SK-N-SH treated with all-trans-retinoic acid at 6 μM for 48 hours (cell line): ENCODE results near the gene AZIN2.

Experiments used
- BACH2 ChIP-seq: fragments of 250-450 bp; sonication (Bioruptor Pico); IDR thresholded peaks from 2 replicates; pipeline ENCODE4 v1.9.0; 2021; ENCODE audit warnings: mild to moderate bottlenecking, borderline replicate concordance
- CSDC2 ChIP-seq: fragments of 250-450 bp; sonication (Bioruptor Pico); IDR thresholded peaks from 2 replicates; pipeline ENCODE4 v1.5.0; 2020; ENCODE audit warnings: mild to moderate bottlenecking, moderate library complexity
- PATZ1 ChIP-seq: fragments of 250-450 bp; sonication (Bioruptor Pico); IDR thresholded peaks from 2 replicates; pipeline ENCODE4 v1.8.0; 2020; ENCODE audit warnings: mild to moderate bottlenecking, moderate library complexity, borderline replicate concordance
- TCF4 ChIP-seq: fragments of 250-450 bp; sonication (Bioruptor Pico); IDR thresholded peaks from 2 replicates; pipeline ENCODE4 v1.8.0; 2021; ENCODE audit warnings: mild to moderate bottlenecking, moderate library complexity, borderline replicate concordance
- TF ChIP-seq, protein P1 (sequence below): fragments of 250-450 bp; sonication (Bioruptor Pico); IDR thresholded peaks from 2 replicates; pipeline ENCODE4 v1.5.0; 2020; ENCODE audit warnings: mild to moderate bottlenecking, moderate library complexity

DNA sequence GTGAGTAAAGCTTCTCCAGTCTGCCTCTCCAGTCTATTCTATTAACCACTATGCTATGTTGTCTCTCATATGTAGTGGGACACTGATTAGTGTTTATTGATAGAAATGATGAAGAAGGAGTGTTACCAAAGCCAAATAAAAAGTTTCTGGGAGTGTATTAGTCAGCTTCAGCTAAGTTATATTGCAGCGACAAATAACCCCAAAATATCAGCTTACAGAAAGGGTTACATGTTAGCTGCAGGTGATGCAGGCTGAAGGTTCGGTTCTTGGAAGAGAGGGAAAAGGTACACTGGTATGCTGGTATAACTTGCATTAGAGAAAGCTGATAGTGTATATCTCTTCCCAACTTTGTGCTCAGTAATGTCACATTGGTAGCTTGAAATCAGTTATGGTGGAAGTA is 33.7 kb upstream of the AZIN2 start:
- no peak for TF ChIP-seq BACH2 (CRISPR knock-in tag)
- no peak for TF ChIP-seq TCF4
- TF ChIP-seq, protein P1, sequence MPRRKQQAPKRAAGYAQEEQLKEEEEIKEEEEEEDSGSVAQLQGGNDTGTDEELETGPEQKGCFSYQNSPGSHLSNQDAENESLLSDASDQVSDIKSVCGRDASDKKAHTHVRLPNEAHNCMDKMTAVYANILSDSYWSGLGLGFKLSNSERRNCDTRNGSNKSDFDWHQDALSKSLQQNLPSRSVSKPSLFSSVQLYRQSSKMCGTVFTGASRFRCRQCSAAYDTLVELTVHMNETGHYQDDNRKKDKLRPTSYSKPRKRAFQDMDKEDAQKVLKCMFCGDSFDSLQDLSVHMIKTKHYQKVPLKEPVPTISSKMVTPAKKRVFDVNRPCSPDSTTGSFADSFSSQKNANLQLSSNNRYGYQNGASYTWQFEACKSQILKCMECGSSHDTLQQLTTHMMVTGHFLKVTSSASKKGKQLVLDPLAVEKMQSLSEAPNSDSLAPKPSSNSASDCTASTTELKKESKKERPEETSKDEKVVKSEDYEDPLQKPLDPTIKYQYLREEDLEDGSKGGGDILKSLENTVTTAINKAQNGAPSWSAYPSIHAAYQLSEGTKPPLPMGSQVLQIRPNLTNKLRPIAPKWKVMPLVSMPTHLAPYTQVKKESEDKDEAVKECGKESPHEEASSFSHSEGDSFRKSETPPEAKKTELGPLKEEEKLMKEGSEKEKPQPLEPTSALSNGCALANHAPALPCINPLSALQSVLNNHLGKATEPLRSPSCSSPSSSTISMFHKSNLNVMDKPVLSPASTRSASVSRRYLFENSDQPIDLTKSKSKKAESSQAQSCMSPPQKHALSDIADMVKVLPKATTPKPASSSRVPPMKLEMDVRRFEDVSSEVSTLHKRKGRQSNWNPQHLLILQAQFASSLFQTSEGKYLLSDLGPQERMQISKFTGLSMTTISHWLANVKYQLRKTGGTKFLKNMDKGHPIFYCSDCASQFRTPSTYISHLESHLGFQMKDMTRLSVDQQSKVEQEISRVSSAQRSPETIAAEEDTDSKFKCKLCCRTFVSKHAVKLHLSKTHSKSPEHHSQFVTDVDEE (CRISPR knock-in tag), result no peak
- no peak for TF ChIP-seq PATZ1 (CRISPR knock-in tag)
- no peak for TF ChIP-seq CSDC2 (CRISPR knock-in tag)
